Measurements from ENCODE around the gene TRIM44.
"Not testable (repeated sequence)": the region's sequence is repeated elsewhere in the genome, so short reads cannot be mapped to it uniquely, and the experiment has no call there.

Gene TRIM44

GRCh38 chr11:35761899-35762298 lies 99.3 kb downstream of the TRIM44 start:
- no peak for DNase-seq

DNA sequence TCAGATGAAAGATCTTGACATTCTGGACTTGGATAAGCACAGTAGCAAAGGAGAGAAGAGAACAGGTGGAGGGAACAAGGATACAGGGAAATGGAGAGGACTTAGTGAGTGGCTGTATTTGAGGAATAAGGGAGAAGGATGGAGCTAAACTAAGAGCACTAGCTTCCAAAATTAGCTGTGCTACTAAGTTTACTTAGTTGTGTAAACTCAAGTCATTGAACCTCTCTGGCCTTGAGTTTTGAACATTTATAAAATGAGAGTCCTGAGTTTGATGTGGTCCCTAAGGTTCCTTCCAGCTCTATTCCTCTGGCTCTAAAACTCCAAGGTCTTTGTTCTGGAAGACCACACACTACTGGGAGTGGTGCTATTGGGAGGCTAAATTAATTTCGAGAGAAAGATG lies 100.7 kb downstream of the TRIM44 start:
- DNase-seq: no peak

GRCh38 chr11:35763765-35764164 lies 101.2 kb downstream of the TRIM44 start:
- no peak for DNase-seq

- DNase-seq: no peak
Observed at GRCh38 chr11:35764417-35764816, 101.8 kb downstream of the TRIM44 start.

- no peak for DNase-seq
Observed at GRCh38 chr11:35765211-35765610, 102.6 kb downstream of the TRIM44 start.

- DNase-seq: no peak
Observed at GRCh38 chr11:35766651-35767050, 104.1 kb downstream of the TRIM44 start.

DNA sequence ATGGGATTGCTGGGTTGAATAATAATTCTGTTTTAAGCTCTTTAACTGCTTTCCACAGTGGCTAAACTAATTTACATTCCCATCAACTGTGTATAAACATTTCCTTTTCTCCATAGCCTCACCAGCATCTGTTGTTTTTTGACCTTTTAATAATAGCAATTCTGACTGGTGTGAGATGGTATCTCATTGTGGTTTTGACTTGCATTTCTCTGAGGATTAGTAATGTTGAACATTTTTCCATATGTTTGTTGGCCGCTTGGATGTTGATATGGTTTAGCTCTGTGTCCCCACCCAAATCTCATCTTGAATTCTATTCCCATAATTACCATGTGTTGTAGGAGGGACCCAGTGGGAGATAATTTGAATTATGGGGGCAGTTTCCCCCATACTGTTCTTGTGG lies 107.8 kb downstream of the TRIM44 start:
- DNase-seq: not testable (repeated sequence)

GRCh38 chr11:35771722-35772121 lies 109.1 kb downstream of the TRIM44 start:
- no peak for DNase-seq

DNA sequence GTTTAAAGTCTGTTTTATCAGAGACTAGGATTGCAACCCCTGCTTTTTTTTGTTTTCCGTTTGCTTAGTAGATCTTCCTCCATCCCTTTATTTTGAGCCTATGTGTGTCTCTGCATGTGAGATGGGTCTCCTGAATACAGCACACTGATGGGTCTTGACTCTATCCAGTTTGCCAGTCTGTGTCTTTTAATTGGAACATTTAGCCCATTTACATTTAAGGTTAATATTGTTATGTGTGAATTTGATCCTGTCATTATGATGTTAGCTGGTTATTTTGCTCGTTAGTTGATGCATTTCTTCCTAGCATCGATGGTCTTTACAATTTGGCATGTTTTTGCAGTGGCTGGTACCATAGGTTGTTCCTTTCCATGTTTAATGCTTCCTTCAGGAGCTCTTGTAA lies 114.7 kb downstream of the TRIM44 start:
- DNase-seq: not testable (repeated sequence)

GRCh38 chr11:35778943-35779342 lies 116.4 kb downstream of the TRIM44 start:
- DNase-seq: not testable (repeated sequence)

DNA sequence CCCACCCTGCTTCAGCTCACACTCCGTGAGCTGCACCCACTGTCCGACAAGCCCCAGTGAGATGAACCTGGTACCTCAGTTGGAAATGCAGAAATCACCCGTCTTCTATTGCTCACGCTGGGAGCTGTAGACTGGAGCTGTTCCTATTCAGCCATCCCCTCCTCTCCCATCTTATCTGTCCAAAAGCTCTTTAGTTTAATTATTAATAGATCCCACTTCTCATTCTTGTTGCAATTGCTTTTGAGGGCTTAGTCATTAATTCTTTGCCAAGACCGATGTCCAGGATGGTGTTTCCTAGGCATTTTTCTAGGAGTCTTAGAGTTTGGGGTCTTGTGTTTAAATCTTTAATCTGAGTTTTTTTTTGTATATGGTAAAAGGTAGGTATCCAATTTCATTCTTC lies 116.8 kb downstream of the TRIM44 start:
- DNase-seq: no peak

GRCh38 chr11:35780951-35781860 lies 118.6 kb downstream of the TRIM44 start:
- no peak for DNase-seq

- no peak for DNase-seq
Observed at GRCh38 chr11:35781861-35782470, 119.4 kb downstream of the TRIM44 start.

- no peak for DNase-seq
Observed at GRCh38 chr11:35783809-35784208, 121.2 kb downstream of the TRIM44 start.

GRCh38 chr11:35784699-35785098 lies 122.1 kb downstream of the TRIM44 start:
- DNase-seq: no peak

- DNase-seq: no peak
Observed at GRCh38 chr11:35785287-35786167, 123.0 kb downstream of the TRIM44 start.

GRCh38 chr11:35786188-35786587 lies 123.6 kb downstream of the TRIM44 start:
- DNase-seq: no peak

GRCh38 chr11:35787013-35787504 lies 124.5 kb downstream of the TRIM44 start:
- peak; percentile 99 for DNase-seq

DNA sequence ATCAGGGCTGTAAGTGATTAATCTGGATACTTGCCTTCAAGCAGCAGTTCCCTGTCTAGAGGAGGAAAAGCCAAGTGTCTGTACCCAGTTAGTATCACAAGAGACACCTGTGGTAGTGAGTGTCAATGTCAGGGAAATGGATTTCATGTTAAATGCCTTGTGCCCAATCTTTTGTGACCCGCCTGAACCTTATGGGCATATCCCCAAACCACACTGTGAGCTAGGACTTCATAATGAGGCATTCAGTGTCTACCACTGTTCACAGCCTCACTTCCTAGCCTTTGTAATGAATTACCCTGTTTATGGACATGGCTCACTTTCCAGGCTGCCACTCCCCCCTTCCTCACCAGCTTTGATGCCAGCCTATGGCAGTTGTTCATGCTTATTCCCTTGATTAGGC lies 125.1 kb downstream of the TRIM44 start:
- DNase-seq: no peak

GRCh38 chr11:35791088-35791958 lies 128.7 kb downstream of the TRIM44 start:
- DNase-seq: no peak

- no peak for DNase-seq
Observed at GRCh38 chr11:35792148-35792845, 129.7 kb downstream of the TRIM44 start.

DNA sequence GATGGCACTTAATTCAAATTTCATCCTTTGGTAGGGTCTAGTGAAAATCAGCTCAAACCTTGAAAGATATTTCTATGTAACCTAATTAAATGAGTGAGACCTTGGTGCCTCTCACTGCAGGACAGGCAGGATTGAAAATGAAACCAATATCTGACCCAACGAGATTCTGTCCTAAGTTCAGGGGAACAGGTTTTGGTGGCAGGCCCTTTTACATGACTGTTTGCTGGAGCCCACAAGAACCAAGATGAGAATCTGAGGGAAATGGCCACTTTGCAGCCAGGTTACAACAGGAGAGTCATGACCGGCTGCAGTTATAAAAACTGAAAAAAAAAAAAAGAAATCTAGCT lies 130.2 kb downstream of the TRIM44 start:
- no peak for DNase-seq

Measured in NCI-H2227 treated with DMSO at 0.1 percent for 48 hours (cell line).